Measurements from ENCODE around the gene PDK2. TPM values are rescaled to one million over a fixed set of nuclear protein-coding genes. Genes with fewer than 3 reads are reported as not detected.

Gene PDK2
- total and polyA plus RNA-seq, 5 donors from 2014 or later = 25.2 to 65.2 (median 48.0) TPM

DNA sequence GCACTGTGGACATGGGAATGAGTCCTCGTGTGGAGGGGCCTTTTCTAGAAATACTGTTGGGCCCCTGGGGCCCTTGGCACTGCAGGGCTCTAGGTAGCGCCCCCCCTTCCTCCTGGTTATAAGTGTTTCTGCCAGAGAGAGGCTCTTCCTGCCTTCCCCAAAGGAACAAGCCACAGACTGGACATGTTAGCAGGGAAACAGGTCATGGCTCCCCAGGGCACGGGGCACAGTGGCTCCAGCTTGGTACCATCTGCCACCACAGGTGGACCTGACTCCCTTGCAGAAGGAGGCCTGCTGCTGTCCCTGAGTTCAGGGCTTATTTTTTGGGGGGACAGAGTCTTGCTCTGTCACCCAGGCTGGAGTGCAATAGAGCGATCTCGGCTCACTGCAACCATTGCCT lies 8.8 kb downstream of the PDK2 start:
- Histone ChIP-seq H3K4me1 (ENCODE audit: control insufficient read depth, insufficient read depth, low read length, poor library complexity, severe bottlenecking) (no peaks in the 10 kb centered on the region), H3K9me3 (ENCODE audit: control insufficient read depth in 2 of 2, low read length in 2 of 2) (no peaks in the 10 kb centered on the region), H3K4me3 (ENCODE audit: low read depth, low read length) (no peak overlapping the region), H3K36me3 (ENCODE audit: control insufficient read depth, insufficient read depth, low read length) (peaks cover 43% of the 10 kb centered on the region), H3K27me3 (ENCODE audit: control insufficient read depth, insufficient read depth, low read length) (no peaks in the 10 kb centered on the region), H3K27ac (ENCODE audit: insufficient read depth, low read length, poor library complexity, severe bottlenecking) (no peak overlapping the region)
- Mint-ChIP-seq H3K27me3 (no peaks in the 10 kb centered on the region), H3K27ac (no peak overlapping the region), H3K36me3 (peaks cover 25% of the 10 kb centered on the region), H3K4me1 (peaks cover 0 to 18% (median 3%) of the 10 kb centered on the region in 4 donors), H3K9me3 (no peaks in the 10 kb centered on the region), H3K4me3 (no peak overlapping the region)
- ATAC-seq (ENCODE audit: low read depth in 2 of 2) (no peak), DNase-seq (no peak)

GRCh38 chr17:50105811-50106210 lies 10.7 kb downstream of the PDK2 start:
- no peaks in the 10 kb centered on the region for H3K4me1 ChIP-seq (ENCODE audit: control insufficient read depth, insufficient read depth, low read length, poor library complexity, severe bottlenecking)
- peaks cover 38% of the 10 kb centered on the region for H3K36me3 ChIP-seq (ENCODE audit: control insufficient read depth, insufficient read depth, low read length)
- peaks cover 24% of the 10 kb centered on the region for H3K36me3 Mint-ChIP-seq
- no peak overlapping the region for H3K4me3 ChIP-seq (ENCODE audit: low read depth, low read length)
- no peaks in the 10 kb centered on the region for H3K9me3 ChIP-seq (ENCODE audit: control insufficient read depth in 2 of 2, low read length in 2 of 2)
- H3K27ac Mint-ChIP-seq = no peak overlapping the region
- no peak for DNase-seq
- H3K9me3 Mint-ChIP-seq = no peaks in the 10 kb centered on the region
- no peak overlapping the region for H3K4me3 Mint-ChIP-seq
- H3K27me3 ChIP-seq (ENCODE audit: control insufficient read depth, insufficient read depth, low read length) = no peaks in the 10 kb centered on the region
- H3K27ac ChIP-seq (ENCODE audit: insufficient read depth, low read length, poor library complexity, severe bottlenecking) = no peak overlapping the region
- peaks cover 0 to 6% (median under 1%) of the 10 kb centered on the region in 4 donors for H3K4me1 Mint-ChIP-seq
- no peak for ATAC-seq (ENCODE audit: low read depth in 2 of 2)
- H3K27me3 Mint-ChIP-seq = no peaks in the 10 kb centered on the region

DNA sequence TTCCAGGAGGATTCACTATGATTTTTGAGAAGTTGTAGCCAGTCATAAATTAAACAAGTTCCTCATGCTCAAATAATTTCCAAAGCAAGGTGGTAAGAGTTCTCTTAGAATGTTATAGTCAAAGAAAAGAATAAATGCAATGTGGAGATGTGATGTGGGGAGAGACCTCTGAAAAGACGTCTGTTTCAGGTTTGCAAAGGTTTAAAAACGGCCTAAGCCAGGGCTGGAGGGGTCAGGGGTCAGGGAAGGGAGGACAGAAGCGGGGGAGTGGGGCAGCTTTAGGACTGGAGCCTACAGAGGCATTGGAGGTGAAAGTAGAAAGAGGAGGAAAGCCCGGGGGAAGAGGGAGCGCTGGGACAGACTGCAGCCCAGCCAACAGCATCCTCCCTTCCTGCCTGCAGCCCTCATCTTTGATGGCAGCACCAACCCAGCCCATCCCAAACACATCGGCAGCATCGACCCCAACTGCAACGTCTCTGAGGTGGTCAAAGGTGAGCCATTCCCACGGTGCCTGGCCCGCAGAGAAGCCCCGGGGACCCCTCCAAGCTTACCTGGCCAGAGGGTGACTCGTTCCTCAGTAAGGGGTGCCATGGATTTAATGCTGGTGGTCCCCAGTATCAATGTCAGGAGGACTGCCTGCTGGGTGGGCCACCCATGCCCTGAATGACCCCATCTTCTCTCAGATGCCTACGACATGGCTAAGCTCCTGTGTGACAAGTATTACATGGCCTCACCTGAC lies 11.4 kb downstream of the PDK2 start:
- Mint-ChIP-seq H3K27ac (peak overlapping the region in 1 of 3 donors; percentile 60), H3K4me3 (no peak overlapping the region), H3K27me3 (no peaks in the 10 kb centered on the region), H3K9me3 (no peaks in the 10 kb centered on the region), H3K36me3 (peaks cover 24% of the 10 kb centered on the region), H3K4me1 (peaks cover 0 to 6% (median under 1%) of the 10 kb centered on the region in 4 donors)
- Histone ChIP-seq H3K4me3 (ENCODE audit: low read depth, low read length) (no peak overlapping the region), H3K36me3 (ENCODE audit: control insufficient read depth, insufficient read depth, low read length) (peaks cover 37% of the 10 kb centered on the region), H3K4me1 (ENCODE audit: control insufficient read depth, insufficient read depth, low read length, poor library complexity, severe bottlenecking) (no peaks in the 10 kb centered on the region), H3K27ac (ENCODE audit: insufficient read depth, low read length, poor library complexity, severe bottlenecking) (no peak overlapping the region), H3K9me3 (ENCODE audit: control insufficient read depth in 2 of 2, low read length in 2 of 2) (no peaks in the 10 kb centered on the region), H3K27me3 (ENCODE audit: control insufficient read depth, insufficient read depth, low read length) (no peaks in the 10 kb centered on the region)
- DNase-seq = no peak
- no peak for ATAC-seq (ENCODE audit: low read depth in 2 of 2)

GRCh38 chr17:50107790-50108414 lies 12.8 kb downstream of the PDK2 start:
- no peak overlapping the region for H3K4me3 Mint-ChIP-seq
- DNase-seq (no peak), ATAC-seq (ENCODE audit: low read depth in 2 of 2) (no peak)
- no peaks in the 10 kb centered on the region for H3K9me3 Mint-ChIP-seq
- no peak overlapping the region for H3K27ac ChIP-seq (ENCODE audit: insufficient read depth, low read length, poor library complexity, severe bottlenecking)
- H3K27me3 ChIP-seq (ENCODE audit: control insufficient read depth, insufficient read depth, low read length) = no peaks in the 10 kb centered on the region
- no peaks in the 10 kb centered on the region for H3K9me3 ChIP-seq (ENCODE audit: control insufficient read depth in 2 of 2, low read length in 2 of 2)
- peaks cover 37% of the 10 kb centered on the region for H3K36me3 ChIP-seq (ENCODE audit: control insufficient read depth, insufficient read depth, low read length)
- peaks cover 0 to 4% (median under 1%) of the 10 kb centered on the region in 4 donors for H3K4me1 Mint-ChIP-seq
- no peak overlapping the region for H3K27ac Mint-ChIP-seq
- H3K4me1 ChIP-seq (ENCODE audit: control insufficient read depth, insufficient read depth, low read length, poor library complexity, severe bottlenecking) = no peaks in the 10 kb centered on the region
- H3K36me3 Mint-ChIP-seq = peaks cover 24% of the 10 kb centered on the region
- no peaks in the 10 kb centered on the region for H3K27me3 Mint-ChIP-seq
- H3K4me3 ChIP-seq (ENCODE audit: low read depth, low read length) = no peak overlapping the region

DNA sequence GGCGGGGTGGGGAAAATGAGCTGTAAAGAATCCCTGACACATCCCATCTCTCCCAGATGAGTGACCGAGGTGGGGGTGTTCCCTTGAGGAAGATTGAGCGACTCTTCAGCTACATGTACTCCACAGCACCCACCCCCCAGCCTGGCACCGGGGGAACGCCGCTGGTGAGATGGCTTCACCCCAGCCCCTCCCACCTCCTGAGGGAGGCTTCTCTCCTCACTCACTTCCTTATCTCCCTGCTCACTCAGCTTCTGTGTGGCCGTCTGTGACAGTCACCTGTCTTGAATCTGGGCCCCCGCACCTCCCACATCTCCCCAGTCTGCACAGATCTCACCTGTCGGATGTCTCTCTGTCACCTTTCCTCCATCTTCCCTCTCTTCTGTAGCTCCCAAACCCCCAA lies 13.4 kb downstream of the PDK2 start:
- H3K9me3 Mint-ChIP-seq = no peaks in the 10 kb centered on the region
- H3K4me3 Mint-ChIP-seq = no peak overlapping the region
- H3K27ac Mint-ChIP-seq = no peak overlapping the region
- DNase-seq = no peak
- no peak for ATAC-seq (ENCODE audit: low read depth in 2 of 2)
- Histone ChIP-seq H3K4me1 (ENCODE audit: control insufficient read depth, insufficient read depth, low read length, poor library complexity, severe bottlenecking) (no peaks in the 10 kb centered on the region), H3K36me3 (ENCODE audit: control insufficient read depth, insufficient read depth, low read length) (peaks cover 34% of the 10 kb centered on the region), H3K4me3 (ENCODE audit: low read depth, low read length) (no peak overlapping the region), H3K9me3 (ENCODE audit: control insufficient read depth in 2 of 2, low read length in 2 of 2) (no peaks in the 10 kb centered on the region), H3K27me3 (ENCODE audit: control insufficient read depth, insufficient read depth, low read length) (no peaks in the 10 kb centered on the region), H3K27ac (ENCODE audit: insufficient read depth, low read length, poor library complexity, severe bottlenecking) (no peak overlapping the region)
- H3K36me3 Mint-ChIP-seq = peaks cover 24% of the 10 kb centered on the region
- no peaks in the 10 kb centered on the region for H3K27me3 Mint-ChIP-seq
- peaks cover 0 to 1% (median 0%) of the 10 kb centered on the region in 4 donors for H3K4me1 Mint-ChIP-seq

DNA sequence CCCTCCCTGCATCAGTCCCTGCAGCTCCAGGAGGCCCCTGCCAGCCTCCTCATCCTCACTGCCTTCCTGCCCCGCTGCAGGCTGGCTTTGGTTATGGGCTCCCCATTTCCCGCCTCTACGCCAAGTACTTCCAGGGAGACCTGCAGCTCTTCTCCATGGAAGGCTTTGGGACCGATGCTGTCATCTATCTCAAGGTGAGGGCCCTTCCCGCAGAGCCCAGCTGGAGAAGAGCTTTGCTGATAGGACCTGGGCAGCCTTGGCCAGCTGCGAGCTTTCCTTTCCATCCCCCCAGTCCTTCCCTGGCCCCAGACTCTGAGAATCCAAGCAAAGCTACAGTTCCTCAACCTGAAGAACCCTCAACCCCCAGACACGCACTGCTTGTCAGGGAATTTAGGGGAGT lies 14.1 kb downstream of the PDK2 start:
- Histone ChIP-seq H3K4me1 (ENCODE audit: control insufficient read depth, insufficient read depth, low read length, poor library complexity, severe bottlenecking) (no peaks in the 10 kb centered on the region), H3K27ac (ENCODE audit: insufficient read depth, low read length, poor library complexity, severe bottlenecking) (no peak overlapping the region), H3K27me3 (ENCODE audit: control insufficient read depth, insufficient read depth, low read length) (no peaks in the 10 kb centered on the region), H3K36me3 (ENCODE audit: control insufficient read depth, insufficient read depth, low read length) (peaks cover 31% of the 10 kb centered on the region), H3K9me3 (ENCODE audit: control insufficient read depth in 2 of 2, low read length in 2 of 2) (no peaks in the 10 kb centered on the region), H3K4me3 (ENCODE audit: low read depth, low read length) (no peak overlapping the region)
- H3K9me3 Mint-ChIP-seq = no peaks in the 10 kb centered on the region
- H3K27me3 Mint-ChIP-seq = no peaks in the 10 kb centered on the region
- ATAC-seq (ENCODE audit: low read depth in 2 of 2) (no peak), DNase-seq (no peak)
- peaks cover 24% of the 10 kb centered on the region for H3K36me3 Mint-ChIP-seq
- no peaks in the 10 kb centered on the region for H3K4me1 Mint-ChIP-seq
- no peak overlapping the region for H3K4me3 Mint-ChIP-seq
- no peak overlapping the region for H3K27ac Mint-ChIP-seq

DNA sequence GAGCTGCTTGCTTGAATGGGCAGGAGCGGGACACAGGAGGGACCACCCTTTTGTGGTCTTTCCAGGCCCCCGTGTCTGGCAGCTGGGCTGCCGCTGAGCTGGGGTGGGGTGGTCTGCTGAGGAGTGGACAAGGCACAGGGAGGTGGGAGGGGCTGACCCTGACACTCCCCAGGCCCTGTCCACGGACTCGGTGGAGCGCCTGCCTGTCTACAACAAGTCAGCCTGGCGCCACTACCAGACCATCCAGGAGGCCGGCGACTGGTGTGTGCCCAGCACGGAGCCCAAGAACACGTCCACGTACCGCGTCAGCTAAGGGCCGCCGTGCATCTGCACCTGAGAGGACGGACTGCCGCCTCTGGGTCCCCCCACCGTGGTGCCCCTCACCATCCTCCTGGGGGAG lies 14.6 kb downstream of the PDK2 start:
- H3K36me3 ChIP-seq (ENCODE audit: control insufficient read depth, insufficient read depth, low read length) = peaks cover 31% of the 10 kb centered on the region
- Mint-ChIP-seq H3K27me3 (peaks cover 3% of the 10 kb centered on the region), H3K4me3 (no peak overlapping the region)

More for the DNA sequence above, 14.6 kb downstream of the PDK2 start:
- H3K4me3 ChIP-seq (ENCODE audit: low read depth, low read length) = no peak overlapping the region
- Mint-ChIP-seq H3K27ac (no peak overlapping the region), H3K4me1 (peaks cover 0 to under 1% (median 0%) of the 10 kb centered on the region in 4 donors), H3K36me3 (peaks cover 24% of the 10 kb centered on the region), H3K9me3 (no peaks in the 10 kb centered on the region)
- H3K27ac ChIP-seq (ENCODE audit: insufficient read depth, low read length, poor library complexity, severe bottlenecking) = no peak overlapping the region
- H3K9me3 ChIP-seq (ENCODE audit: control insufficient read depth in 2 of 2, low read length in 2 of 2) = no peaks in the 10 kb centered on the region
- no peaks in the 10 kb centered on the region for H3K4me1 ChIP-seq (ENCODE audit: control insufficient read depth, insufficient read depth, low read length, poor library complexity, severe bottlenecking)
- ATAC-seq (ENCODE audit: low read depth in 2 of 2) (no peak), DNase-seq (no peak)
- no peaks in the 10 kb centered on the region for H3K27me3 ChIP-seq (ENCODE audit: control insufficient read depth, insufficient read depth, low read length)

All from CD4-positive, CD25-positive, alpha-beta regulatory T cell (primary cell).